Measurements from ENCODE around the gene GBP3. TPM values are rescaled to one million over a fixed set of nuclear protein-coding genes. Genes with fewer than 3 reads are reported as not detected.

GBP3 gene
- total and polyA plus RNA-seq, 10 of the 15 experiments (the other 5 are each of a cell fraction or from before 2014, with no cell fraction given): 0.21 to 3.1 (median 1.7) TPM

- TF ChIP-seq SUZ12 (IDR thresholded peaks at IDR 0.05; ENCODE audit: unreplicated experiment) (no peak), FOXK2 (IDR thresholded peaks at IDR 0.05) (no peak), RUNX3 (IDR thresholded peaks at IDR 0.05; ENCODE audit: low read length) (peak; percentile 52; the same call in 1 of the 2 replicates), JUND (IDR thresholded peaks at IDR 0.05; ENCODE audit: low read depth, low read length) (no peak)
Observed at GRCh38 chr1:89022167-89022959, at the start of gene GBP3 (continued).

- no peak overlapping the region for H3K4me2 ChIP-seq (ENCODE audit: control insufficient read depth, insufficient read depth)
- H3K36me3 ChIP-seq (ENCODE audit: control insufficient read depth in 2 of 2, insufficient read depth in 2 of 2, low read length in 1 of 2): no peaks in the 10 kb centered on the region
- TF ChIP-seq NKRF (conservative IDR thresholded peaks at IDR 0.05) (no peak), ZBTB40 (IDR thresholded peaks at IDR 0.05; ENCODE audit: borderline replicate concordance) (no peak), EZH2 (IDR thresholded peaks at IDR 0.05; ENCODE audit: borderline replicate concordance, control insufficient read depth, low read depth, low read length) (no peak), ELK1 (IDR thresholded peaks at IDR 0.05; ENCODE audit: low read depth, low read length) (no peak), ZNF24 (IDR thresholded peaks at IDR 0.05) (no peak), IKZF2 (IDR thresholded peaks at IDR 0.05) (no peak), CHD4 (IDR thresholded peaks at IDR 0.05) (no peak), MEF2A (IDR thresholded peaks at IDR 0.05; ENCODE audit: insufficient read depth, low read depth, low read length) (no peak), TCF7 (IDR thresholded peaks at IDR 0.05; ENCODE audit: borderline replicate concordance) (no peak), FOXM1 (IDR thresholded peaks at IDR 0.05; ENCODE audit: low read depth, low read length) (no peak), BACH1 (IDR thresholded peaks at IDR 0.05; ENCODE audit: borderline replicate concordance) (no peak)
- ChIA-PET RAD21 (ENCODE audit: unreplicated experiment) (interaction anchor here (1.0 kb wide), 1 partner anchor 11 kb away, joined by 3 read pairs; no protein-coding TSS in a partner anchor), SMC1A (ENCODE audit: uncharacterized antibody, unreplicated experiment) (interaction anchor here (0.9 to 2.9 kb wide), 5 partner anchors 8 to 129 kb away, joined by 3 to 15 read pairs (median 3); partner anchors contain the start of gene GBP4), CTCF (interaction anchor here (0.9 to 1.7 kb wide), 2 partner anchors 8 to 15 kb away, joined by 3 to 8 read pairs; no protein-coding TSS in a partner anchor), POLR2A (no interaction called here)
- no peaks in the 10 kb centered on the region for H3K9me3 ChIP-seq (replicated peaks; ENCODE audit: control insufficient read depth, insufficient read depth, low read length)
- H3K4me3 ChIP-seq: no peak overlapping the region
- no peaks in the 10 kb centered on the region for H4K20me1 ChIP-seq (ENCODE audit: control insufficient read depth, insufficient read depth)
- ATAC-seq (no peak), FAIRE-seq (peak; percentile 44), DNase-seq (ENCODE audit: low read depth, low spot score) (no peak)
- H3K27ac ChIP-seq (ENCODE audit: control insufficient read depth, insufficient read depth): no peak overlapping the region
- intact Hi-C loops (cut with micrococcal nuclease; ENCODE audit: unreplicated experiment): no loop called here
- no peaks in the 10 kb centered on the region for H3K4me1 ChIP-seq (ENCODE audit: control insufficient read depth, insufficient read depth, low read length)
- no peak overlapping the region; the same call in 1 of the 2 replicates for H2AFZ ChIP-seq (ENCODE audit: control insufficient read depth, low read depth, low read length)
- WGBS (ENCODE audit: insufficient coverage, insufficient replicate concordance, low lambda C conversion rate, missing lambda C conversion rate): 30% methylated on average over 1 of the region's 1 CpG
- H3K27me3 ChIP-seq (replicated peaks in 1 of 2; ENCODE audit: control insufficient read depth in 2 of 2, insufficient read depth in 2 of 2, low read length in 1 of 2): no peaks in the 10 kb centered on the region
- in situ Hi-C loops (cut with MboI): no loop called here
- no TSS peak for BruUV-seq (replicated peaks)
- H3K79me2 ChIP-seq (ENCODE audit: control insufficient read depth, insufficient read depth, low read length): no peaks in the 10 kb centered on the region
- no peak overlapping the region for H3K9ac ChIP-seq (ENCODE audit: control insufficient read depth, insufficient read depth, low read length)
Observed at GRCh38 chr1:89070509-89070908, 47.8 kb upstream of the GBP3 start.
